Endothelial cell (in vitro differentiated cells): Measurements from ENCODE around the gene PRKACG. TPM values are rescaled to one million over a fixed set of nuclear protein-coding genes. Genes with fewer than 3 reads are reported as not detected.

Experiments
- DNase-seq: peaks from one replicate; pipeline ENCODE4 v3.0.0; 2021; ENCODE audit warnings: low spot score
- H3K27ac Mint-ChIP-seq: one replicate; pipeline ENCODE4 v1.8.0; 2021; ENCODE audit warnings: mixed read lengths, inconsistent platforms; ENCODE audit not compliant: unreplicated experiment
- H3K27me3 Mint-ChIP-seq: one replicate; pipeline ENCODE4 v1.8.0; 2021; ENCODE audit warnings: mild to moderate bottlenecking, moderate library complexity, mixed read lengths, inconsistent platforms; ENCODE audit not compliant: unreplicated experiment
- H3K36me3 Mint-ChIP-seq: one replicate; pipeline ENCODE4 v1.8.0; 2021; ENCODE audit warnings: mild to moderate bottlenecking, low read depth, mixed read lengths, inconsistent platforms; ENCODE audit not compliant: unreplicated experiment
- H3K4me1 Mint-ChIP-seq: one replicate; pipeline ENCODE4 v1.8.0; 2021; ENCODE audit warnings: mild to moderate bottlenecking, mixed read lengths, inconsistent platforms; ENCODE audit not compliant: unreplicated experiment
- H3K4me3 Mint-ChIP-seq: one replicate; pipeline ENCODE4 v1.8.0; 2021; ENCODE audit warnings: mild to moderate bottlenecking, mixed read lengths, inconsistent platforms; ENCODE audit not compliant: unreplicated experiment
- H3K9me3 Mint-ChIP-seq: one replicate; pipeline ENCODE4 v1.8.0; 2021; ENCODE audit warnings: mixed read lengths, inconsistent platforms; ENCODE audit not compliant: unreplicated experiment
- total RNA-seq: library from RNA; stranded (reverse); fragmentation: NEBNext Ultra II Directional; extraction: Animal tissue kit (Norgen Biotek cat#: 25700); gene quantifications from one replicate; pipeline ENCODE4 v1.2.1, GENCODE V29; 2021; ENCODE audit not compliant: unreplicated experiment
- TF ChIP-seq, protein P1 (sequence below): fragments of 200-600 bp; sonication (generic); IDR thresholded peaks from one replicate; pipeline ENCODE4 v1.5.0; 2021; ENCODE audit warnings: antibody characterized with exemption; ENCODE audit not compliant: unreplicated experiment

Gene PRKACG
- total RNA-seq, 1 donor from 2014 or later, result not detected

DNA sequence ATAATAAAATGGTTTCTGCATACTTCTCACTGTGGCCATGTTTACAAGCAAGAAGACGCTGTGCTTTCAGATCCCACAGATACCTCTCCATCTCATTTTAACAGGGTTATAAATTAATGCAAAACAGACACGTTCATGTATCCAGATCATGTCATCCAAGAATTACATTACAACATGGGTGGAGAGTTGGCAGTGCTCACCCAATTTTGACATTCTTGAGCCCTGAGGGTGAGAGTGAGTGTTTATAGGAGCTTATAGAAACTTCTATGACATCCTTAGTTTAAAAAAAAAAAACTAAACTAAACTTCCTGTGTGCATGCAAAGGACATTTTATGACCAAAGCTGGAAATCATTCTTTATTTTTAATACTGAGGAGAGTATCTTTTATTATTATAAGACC is 9.1 kb downstream of the PRKACG start:
- no peak for DNase-seq
- H3K27me3 Mint-ChIP-seq, result no peaks in the 10 kb centered on the region
- H3K4me3 Mint-ChIP-seq, result no peak overlapping the region
- TF ChIP-seq, protein P1, sequence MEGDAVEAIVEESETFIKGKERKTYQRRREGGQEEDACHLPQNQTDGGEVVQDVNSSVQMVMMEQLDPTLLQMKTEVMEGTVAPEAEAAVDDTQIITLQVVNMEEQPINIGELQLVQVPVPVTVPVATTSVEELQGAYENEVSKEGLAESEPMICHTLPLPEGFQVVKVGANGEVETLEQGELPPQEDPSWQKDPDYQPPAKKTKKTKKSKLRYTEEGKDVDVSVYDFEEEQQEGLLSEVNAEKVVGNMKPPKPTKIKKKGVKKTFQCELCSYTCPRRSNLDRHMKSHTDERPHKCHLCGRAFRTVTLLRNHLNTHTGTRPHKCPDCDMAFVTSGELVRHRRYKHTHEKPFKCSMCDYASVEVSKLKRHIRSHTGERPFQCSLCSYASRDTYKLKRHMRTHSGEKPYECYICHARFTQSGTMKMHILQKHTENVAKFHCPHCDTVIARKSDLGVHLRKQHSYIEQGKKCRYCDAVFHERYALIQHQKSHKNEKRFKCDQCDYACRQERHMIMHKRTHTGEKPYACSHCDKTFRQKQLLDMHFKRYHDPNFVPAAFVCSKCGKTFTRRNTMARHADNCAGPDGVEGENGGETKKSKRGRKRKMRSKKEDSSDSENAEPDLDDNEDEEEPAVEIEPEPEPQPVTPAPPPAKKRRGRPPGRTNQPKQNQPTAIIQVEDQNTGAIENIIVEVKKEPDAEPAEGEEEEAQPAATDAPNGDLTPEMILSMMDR, result no peak
- H3K9me3 Mint-ChIP-seq, result no peaks in the 10 kb centered on the region
- peaks cover 3% of the 10 kb centered on the region for H3K4me1 Mint-ChIP-seq
- no peak overlapping the region for H3K27ac Mint-ChIP-seq
- no peaks in the 10 kb centered on the region for H3K36me3 Mint-ChIP-seq

DNA sequence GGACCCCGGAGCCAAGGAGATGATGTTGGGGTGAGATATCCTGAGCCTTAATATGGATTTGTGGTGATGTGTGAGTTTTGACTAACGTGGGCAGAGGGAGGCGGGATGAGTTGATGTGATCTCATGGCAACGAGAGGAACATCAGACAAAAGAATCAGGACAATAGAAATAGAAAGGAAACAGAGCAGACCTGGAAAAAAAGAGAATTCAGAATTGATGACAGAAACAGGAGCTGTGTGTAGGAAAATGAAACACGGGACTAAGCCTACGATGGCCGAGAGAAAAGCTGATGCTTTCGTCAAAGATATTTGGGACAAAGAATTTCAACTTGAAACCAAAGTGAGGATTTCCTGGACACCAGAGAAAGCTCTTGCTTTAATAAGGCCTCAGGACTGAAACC is 10.9 kb downstream of the PRKACG start:
- no peak for DNase-seq
- Mint-ChIP-seq H3K27ac (peak overlapping the region; percentile 24), H3K9me3 (no peaks in the 10 kb centered on the region), H3K4me3 (no peak overlapping the region), H3K36me3 (no peaks in the 10 kb centered on the region), H3K27me3 (no peaks in the 10 kb centered on the region), H3K4me1 (peaks cover 18% of the 10 kb centered on the region)
- TF ChIP-seq, protein P1, result no peak

DNA sequence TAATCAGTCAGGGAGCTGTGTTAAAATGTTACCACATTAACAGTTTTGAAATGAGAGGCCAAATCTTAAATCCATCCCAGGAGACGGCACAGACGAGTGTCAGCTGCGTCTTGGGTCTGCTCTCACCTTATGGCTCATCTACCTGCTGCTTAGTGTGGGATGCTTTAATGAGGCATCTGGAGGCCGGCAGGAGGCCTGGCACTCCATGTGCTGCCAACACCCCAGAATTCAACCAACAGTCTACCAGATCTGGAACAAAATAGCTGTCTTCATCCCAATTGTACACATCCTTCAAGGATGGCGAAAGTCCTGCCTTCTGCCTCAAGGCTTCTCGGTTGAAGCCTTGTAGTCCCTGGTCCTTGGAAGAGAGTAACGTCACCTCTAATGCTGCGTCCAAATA is 12.0 kb downstream of the PRKACG start:
- Mint-ChIP-seq H3K27me3 (no peaks in the 10 kb centered on the region), H3K4me1 (peaks cover 18% of the 10 kb centered on the region)
- TF ChIP-seq, protein P1, result no peak

DNA sequence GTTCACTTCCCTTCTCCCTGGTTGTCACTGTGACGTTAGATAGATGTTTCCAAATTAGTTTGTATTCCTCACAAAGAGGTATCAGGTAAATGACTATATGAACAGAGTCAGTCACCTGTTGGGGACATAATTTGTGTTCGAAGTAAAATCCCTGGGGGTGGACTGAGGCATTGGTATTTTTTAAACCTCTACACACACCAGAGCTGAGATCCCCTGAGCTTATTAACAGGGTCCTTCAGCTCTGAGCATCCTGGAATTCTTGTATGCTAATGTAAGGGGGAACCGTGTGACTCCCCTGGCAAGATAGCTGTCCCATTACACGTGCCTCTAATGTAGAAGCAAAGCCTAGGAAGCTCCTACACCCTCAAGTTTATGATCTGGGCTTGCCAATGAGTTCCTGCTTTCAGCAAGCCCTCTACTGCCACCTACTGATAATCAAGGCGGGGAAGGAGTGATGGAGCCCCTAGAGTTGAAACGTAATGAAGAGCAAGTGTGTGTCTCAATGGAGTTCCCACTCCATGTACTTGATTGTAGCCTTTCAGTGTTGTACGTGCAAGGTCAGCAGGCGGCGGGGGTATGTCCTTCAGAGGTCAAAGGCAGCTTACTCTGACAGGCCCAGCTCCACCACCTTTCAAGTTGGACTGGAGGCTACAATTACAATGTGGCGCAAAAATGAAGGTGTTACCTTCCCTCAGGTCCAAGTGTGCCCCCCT is 14.4 kb downstream of the PRKACG start:
- TF ChIP-seq, protein P1, result peak; percentile 53
- no peak overlapping the region for H3K27ac Mint-ChIP-seq
- no peaks in the 10 kb centered on the region for H3K27me3 Mint-ChIP-seq
- H3K4me3 Mint-ChIP-seq, result no peak overlapping the region
- H3K4me1 Mint-ChIP-seq, result peaks cover 18% of the 10 kb centered on the region
- no peaks in the 10 kb centered on the region for H3K36me3 Mint-ChIP-seq
- peak; percentile 70 for DNase-seq
- H3K9me3 Mint-ChIP-seq, result no peaks in the 10 kb centered on the region

More for the DNA sequence above, 12.0 kb downstream of the PRKACG start:
- H3K36me3 Mint-ChIP-seq, result no peaks in the 10 kb centered on the region
- DNase-seq, result no peak
- no peak overlapping the region for H3K27ac Mint-ChIP-seq
- H3K4me3 Mint-ChIP-seq, result no peak overlapping the region
- H3K9me3 Mint-ChIP-seq, result no peaks in the 10 kb centered on the region

DNA sequence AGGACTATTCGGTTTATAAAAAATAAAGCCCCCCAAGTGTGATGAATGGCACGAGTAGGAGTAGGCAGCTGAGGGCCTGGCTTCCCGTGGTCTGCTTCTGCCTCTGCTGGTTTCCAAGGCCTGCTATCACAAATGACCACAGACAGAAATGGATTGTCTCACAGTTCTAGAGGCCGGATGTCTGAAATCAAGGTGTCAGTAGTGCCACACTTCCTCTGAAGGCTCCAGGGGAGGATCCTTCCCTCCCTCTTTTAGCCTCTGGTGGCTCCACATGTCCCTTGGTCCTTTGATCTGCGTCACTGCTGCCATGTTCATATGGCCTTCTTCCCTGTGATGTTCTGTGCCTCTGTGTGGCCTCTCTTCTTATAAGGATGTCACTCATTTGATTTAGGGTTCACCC is 15.1 kb downstream of the PRKACG start:
- no peaks in the 10 kb centered on the region for H3K9me3 Mint-ChIP-seq
- TF ChIP-seq, protein P1, result no peak
- no peak overlapping the region for H3K27ac Mint-ChIP-seq
- DNase-seq, result no peak
- peaks cover 18% of the 10 kb centered on the region for H3K4me1 Mint-ChIP-seq
- no peaks in the 10 kb centered on the region for H3K36me3 Mint-ChIP-seq
- H3K27me3 Mint-ChIP-seq, result no peaks in the 10 kb centered on the region
- no peak overlapping the region for H3K4me3 Mint-ChIP-seq
